HepG2 (cell line): ENCODE results near the gene IFT172. TPM values are rescaled to one million over a fixed set of nuclear protein-coding genes. Genes with fewer than 3 reads are reported as not detected.

Source experiments
- AGO2 ChIP-seq: fragments of 200-400 bp; formaldehyde crosslinking; optimal IDR thresholded peaks from 2 replicates; pipeline ENCODE3; 2017; ENCODE audit warnings: mild to moderate bottlenecking, low read depth, low read length, moderate library complexity
- ARNTL ChIP-seq: sonication (generic); formaldehyde crosslinking; IDR thresholded peaks from 2 replicates; pipeline ENCODE4 v1.4.0; 2020; ENCODE audit warnings: mild to moderate bottlenecking, missing genetic modification reagents
- BCL3 ChIP-seq: sonication (generic); formaldehyde crosslinking; IDR thresholded peaks from 2 replicates; pipeline ENCODE4 v1.5.1; 2020; ENCODE audit warnings: mild to moderate bottlenecking, missing genetic modification reagents, moderate library complexity
- CREB1 ChIP-seq, 2 experiments: fragments of 450-650 bp in 1 of 2; IDR thresholded peaks; 2 replicates each; pipeline ENCODE4 v1.6.1; 2016 to 2017; ENCODE audit warnings: control low read depth in 1 of 2, mild to moderate bottlenecking in 1 of 2, missing compliant biosample characterization in 1 of 2, missing genetic modification characterization in 1 of 2
- ELF4 ChIP-seq: sonication (generic); formaldehyde crosslinking; IDR thresholded peaks from 2 replicates; pipeline ENCODE4 v1.5.0; 2020; ENCODE audit warnings: missing genetic modification reagents, mild to moderate bottlenecking, moderate library complexity, borderline replicate concordance
- FOSL2 ChIP-seq: sonication (generic); formaldehyde crosslinking; IDR thresholded peaks from 2 replicates; pipeline ENCODE4 v1.4.0; 2020; ENCODE audit warnings: missing genetic modification reagents
- HHEX ChIP-seq: IDR thresholded peaks from 2 replicates; pipeline ENCODE4 v1.6.1; 2016; ENCODE audit warnings: control low read depth
- HNF4A ChIP-seq: sonication (generic); formaldehyde crosslinking; IDR thresholded peaks from 2 replicates; pipeline ENCODE4 v1.4.0; 2020; ENCODE audit warnings: missing genetic modification reagents
- KDM6A ChIP-seq: IDR thresholded peaks from 2 replicates; pipeline ENCODE4 v1.6.1; 2016; ENCODE audit warnings: low read depth
- MEIS1 ChIP-seq: sonication (generic); formaldehyde crosslinking; IDR thresholded peaks from 2 replicates; pipeline ENCODE4 v1.9.0; 2021; ENCODE audit warnings: mild to moderate bottlenecking, missing genetic modification reagents, moderate library complexity, borderline replicate concordance
- SETDB1 ChIP-seq: sonication (generic); formaldehyde crosslinking; IDR thresholded peaks from 2 replicates; pipeline ENCODE4 v1.5.1; 2020; ENCODE audit warnings: missing genetic modification reagents, mild to moderate bottlenecking, borderline replicate concordance
- TCF12 ChIP-seq, 2 experiments: fragments of 450-650 bp in 1 of 2; sonication (generic) in 1 of 2; formaldehyde crosslinking in 1 of 2; IDR thresholded peaks; 2 replicates each; pipeline versions ENCODE4 v1.6.1 to v1.8.0; 2017 to 2022; ENCODE audit warnings: antibody characterized with exemption in 1 of 2, mild to moderate bottlenecking in 1 of 2, missing genetic modification reagents in 1 of 2, moderate library complexity in 1 of 2
- UBTF ChIP-seq: sonication (generic); formaldehyde crosslinking; IDR thresholded peaks from 2 replicates; pipeline ENCODE4 v1.4.0; 2020; ENCODE audit warnings: mild to moderate bottlenecking, missing genetic modification reagents
- YEATS4 ChIP-seq: sonication (generic); formaldehyde crosslinking; IDR thresholded peaks from 2 replicates; pipeline ENCODE4 v1.4.0; 2020; ENCODE audit warnings: missing genetic modification reagents, borderline replicate concordance
- ZNF225 ChIP-seq: sonication (generic); formaldehyde crosslinking; IDR thresholded peaks from 2 replicates; pipeline ENCODE4 v1.4.0; 2020; ENCODE audit warnings: mild to moderate bottlenecking, missing genetic modification reagents
- ZNF264 ChIP-seq: sonication (generic); formaldehyde crosslinking; IDR thresholded peaks from 2 replicates; pipeline ENCODE4 v1.4.0; 2020; ENCODE audit warnings: missing genetic modification reagents
- ZNF33B ChIP-seq: sonication (generic); formaldehyde crosslinking; IDR thresholded peaks from 2 replicates; pipeline ENCODE4 v1.5.1; 2020; ENCODE audit warnings: mild to moderate bottlenecking, missing genetic modification reagents
- ZNF430 ChIP-seq: sonication (generic); formaldehyde crosslinking; IDR thresholded peaks from 2 replicates; pipeline ENCODE4 v1.9.0; 2021; ENCODE audit warnings: mild to moderate bottlenecking, missing genetic modification reagents
- ZNF644 ChIP-seq: IDR thresholded peaks from 2 replicates; pipeline ENCODE4 v1.6.1; 2016; ENCODE audit warnings: low read depth
- ZSCAN12 ChIP-seq: sonication (generic); formaldehyde crosslinking; IDR thresholded peaks from 2 replicates; pipeline ENCODE4 v1.9.0; 2021; ENCODE audit warnings: mild to moderate bottlenecking, missing genetic modification reagents
- ZSCAN9 ChIP-seq: IDR thresholded peaks from 2 replicates; pipeline ENCODE4 v1.6.1; 2016; ENCODE audit warnings: borderline replicate concordance
- polyA plus RNA-seq, 8 experiments: library from polyadenylated mRNA; depleted of rRNA in 3 of 8; stranded (reverse) in 7 of 8; unstranded in 1 of 8; fragments of >200 nt; fragmentation: Illumina TruSeq in 4 of 8; extraction: Trizol in 4 of 8; gene quantifications; 2 replicates each; pipeline versions ENCODE4 v1.2.1 to v1.2.3, GENCODE V29; 2011 to 2016; ENCODE audit warnings: low read depth in 4 of 8, missing spikeins in 1 of 8, mixed read lengths in 1 of 8; ENCODE audit not compliant: insufficient read depth in 1 of 8
- total RNA-seq, 5 experiments: library from RNA; depleted of rRNA; stranded (reverse); fragments of >200 nt; fragmentation: Illumina TruSeq; extraction: Trizol; gene quantifications; 2 replicates each; pipeline ENCODE4 v1.2.3, GENCODE V29; 2016; ENCODE audit warnings: low read depth in 1 of 5
- TF ChIP-seq, protein P1 (sequence below): sonication (generic); formaldehyde crosslinking; IDR thresholded peaks from 2 replicates; pipeline ENCODE4 v1.5.0; 2020; ENCODE audit warnings: mild to moderate bottlenecking, missing genetic modification reagents, borderline replicate concordance
- TF ChIP-seq, protein P2 (sequence below): IDR thresholded peaks from 2 replicates; pipeline ENCODE4 v1.6.1; 2016; ENCODE audit warnings: mild to moderate bottlenecking, missing biosample characterization, missing genetic modification reagents

Gene IFT172
- total and polyA plus RNA-seq, 2 of the 13 experiments (the other 11 are each of a cell fraction or from before 2014, with no cell fraction given), result 21.6 to 35.7 TPM

DNA sequence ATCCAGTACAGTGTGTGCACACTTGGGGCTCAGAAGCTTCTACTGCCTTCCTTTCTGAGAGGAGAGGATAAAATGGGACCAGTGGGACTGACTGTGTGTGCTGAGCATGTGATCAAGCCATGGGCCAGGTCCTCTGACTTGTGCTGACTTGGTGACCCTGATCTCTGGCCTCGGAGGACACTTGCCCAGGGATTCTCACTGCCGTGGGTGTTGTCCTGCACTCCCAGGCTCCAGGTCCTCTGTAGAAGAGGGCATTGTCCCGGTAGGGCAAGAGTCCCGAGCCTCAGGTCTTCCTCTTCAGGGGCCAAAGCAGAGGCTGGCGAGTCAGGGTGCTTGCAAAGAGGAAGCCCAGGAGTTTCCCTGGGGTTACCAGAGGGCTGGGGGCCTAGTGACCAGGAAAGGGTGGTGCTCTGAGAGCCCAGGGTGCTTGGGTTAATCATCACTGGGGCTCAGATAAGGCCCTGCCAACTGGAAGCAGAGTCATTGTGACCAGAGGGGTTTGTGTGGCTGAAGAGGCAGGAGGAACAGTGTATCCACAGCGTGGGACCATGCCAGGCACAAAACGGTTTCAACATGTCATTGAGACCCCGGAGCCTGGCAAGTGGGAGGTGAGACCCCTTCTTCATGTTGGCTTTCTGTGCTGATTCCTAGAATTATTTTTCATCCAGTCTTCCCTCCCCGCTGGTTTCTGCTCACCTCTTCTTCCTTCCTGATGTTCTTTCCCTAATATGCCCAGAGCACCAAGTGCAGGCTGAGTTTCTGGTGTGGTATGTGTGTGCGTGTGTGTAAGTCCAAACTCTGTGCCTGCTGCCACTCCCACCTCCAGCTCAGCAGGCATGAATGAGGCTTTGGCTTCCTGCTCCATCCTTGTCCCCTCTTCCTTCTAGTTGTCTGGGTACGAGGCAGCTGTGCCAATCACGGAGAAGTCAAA lies 7.1 kb upstream of the IFT172 start, which contains the start of gene GCKR (continued):
- TF ChIP-seq AGO2 (no peak), YEATS4 (CRISPR knock-in tag) (peak; percentile 89), SETDB1 (CRISPR knock-in tag) (peak; percentile 48; the same call in 1 of the 2 replicates), KDM6A (peak; percentile 36), ELF4 (peak; percentile 73), ZSCAN9 (CRISPR knock-in tag) (peak; percentile 74), ZNF264 (CRISPR knock-in tag) (no peak; the same call in none of the 2 replicates), ZNF644 (CRISPR knock-in tag) (peak; percentile 74), ARNTL (CRISPR knock-in tag) (peak; percentile 77), ZNF33B (no peak), ZNF225 (CRISPR knock-in tag) (peak; percentile 76; the same call in 1 of the 2 replicates), HNF4A (CRISPR knock-in tag) (peak; percentile 95), MEIS1 (CRISPR knock-in tag) (no peak; the same call in 1 of the 2 replicates), CREB1 (IDR thresholded peaks at IDR 0.05) (no peak), CREB1 (CRISPR knock-in tag; IDR thresholded peaks at IDR 0.05) (peak; percentile 62; the same call in 1 of the 2 replicates), ZNF430 (CRISPR knock-in tag) (peak; percentile 92; the same call in 1 of the 2 replicates), HHEX (no peak), UBTF (CRISPR knock-in tag) (peak; percentile 93), ZSCAN12 (CRISPR knock-in tag) (0 out of 2 replicates have a peak, but pooled peaks have one; percentile 30), FOSL2 (peak; percentile 61), BCL3 (peak; percentile 57), TCF12 (IDR thresholded peaks at IDR 0.05) (no peak), TCF12 (CRISPR knock-in tag; IDR thresholded peaks at IDR 0.05) (no peak; the same call in 1 of the 2 replicates)
- TF ChIP-seq, protein P1, sequence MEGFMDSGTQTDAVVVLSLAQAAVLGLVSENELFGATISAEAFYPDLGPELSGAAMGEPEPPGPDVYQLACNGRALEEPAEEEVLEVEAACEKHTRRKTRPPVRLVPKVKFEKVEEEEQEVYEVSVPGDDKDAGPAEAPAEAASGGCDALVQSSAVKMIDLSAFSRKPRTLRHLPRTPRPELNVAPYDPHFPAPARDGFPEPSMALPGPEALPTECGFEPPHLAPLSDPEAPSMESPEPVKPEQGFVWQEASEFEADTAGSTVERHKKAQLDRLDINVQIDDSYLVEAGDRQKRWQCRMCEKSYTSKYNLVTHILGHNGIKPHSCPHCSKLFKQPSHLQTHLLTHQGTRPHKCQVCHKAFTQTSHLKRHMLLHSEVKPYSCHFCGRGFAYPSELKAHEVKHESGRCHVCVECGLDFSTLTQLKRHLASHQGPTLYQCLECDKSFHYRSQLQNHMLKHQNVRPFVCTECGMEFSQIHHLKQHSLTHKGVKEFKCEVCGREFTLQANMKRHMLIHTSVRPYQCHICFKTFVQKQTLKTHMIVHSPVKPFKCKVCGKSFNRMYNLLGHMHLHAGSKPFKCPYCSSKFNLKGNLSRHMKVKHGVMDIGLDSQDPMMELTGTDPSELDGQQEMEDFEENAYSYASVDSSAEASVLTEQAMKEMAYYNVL (CRISPR knock-in tag), result 0 out of 2 replicates have a peak, but pooled peaks have one; percentile 20
- TF ChIP-seq, protein P2, sequence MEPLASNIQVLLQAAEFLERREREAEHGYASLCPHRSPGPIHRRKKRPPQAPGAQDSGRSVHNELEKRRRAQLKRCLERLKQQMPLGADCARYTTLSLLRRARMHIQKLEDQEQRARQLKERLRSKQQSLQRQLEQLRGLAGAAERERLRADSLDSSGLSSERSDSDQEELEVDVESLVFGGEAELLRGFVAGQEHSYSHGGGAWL (CRISPR knock-in tag), result peak; percentile 38; the same call in 1 of the 2 replicates
